GM10248 (cell line): ENCODE results near the gene ITGBL1.

Experiments
- CTCF ChIA-PET: fragments of 300-600 bp; sonication (Branson Sonifier 250); formaldehyde crosslinking; extraction: SDS; loops from one replicate; lab custom pipeline; 2021; ENCODE audit warnings: antibody characterized with exemption; lab: Yijun Ruan, JAX
- POLR2A ChIA-PET: fragments of 350-650 bp; sonication (Branson Sonifier 250); formaldehyde crosslinking; extraction: SDS; loops from one replicate; lab custom pipeline; 2020; ENCODE audit warnings: antibody characterized with exemption; lab: Yijun Ruan, JAX
- DNase-seq: peaks from one replicate; pipeline ENCODE4 v3.0.0; 2012; ENCODE audit errors: extremely low spot score
- CTCF ChIP-seq: IDR thresholded peaks from 2 replicates; pipeline ENCODE4 v1.5.1; 2012; ENCODE audit warnings: mild to moderate bottlenecking, low read depth; ENCODE audit errors: extremely low read depth, missing control alignments, control extremely low read depth

The ITGBL1 gene

GRCh38 chr13:101415358-101416174 lies 36.9 kb upstream of the ITGBL1 start:
- no peak for DNase-seq
- no peak for TF ChIP-seq CTCF
- POLR2A ChIA-PET, result no interaction called here
- CTCF ChIA-PET, result interaction anchor here (0.7 to 1.2 kb wide), 2 partner anchors 37 kb away, joined by 3 read pairs; partner anchors contain the start of gene ITGBL1

DNA sequence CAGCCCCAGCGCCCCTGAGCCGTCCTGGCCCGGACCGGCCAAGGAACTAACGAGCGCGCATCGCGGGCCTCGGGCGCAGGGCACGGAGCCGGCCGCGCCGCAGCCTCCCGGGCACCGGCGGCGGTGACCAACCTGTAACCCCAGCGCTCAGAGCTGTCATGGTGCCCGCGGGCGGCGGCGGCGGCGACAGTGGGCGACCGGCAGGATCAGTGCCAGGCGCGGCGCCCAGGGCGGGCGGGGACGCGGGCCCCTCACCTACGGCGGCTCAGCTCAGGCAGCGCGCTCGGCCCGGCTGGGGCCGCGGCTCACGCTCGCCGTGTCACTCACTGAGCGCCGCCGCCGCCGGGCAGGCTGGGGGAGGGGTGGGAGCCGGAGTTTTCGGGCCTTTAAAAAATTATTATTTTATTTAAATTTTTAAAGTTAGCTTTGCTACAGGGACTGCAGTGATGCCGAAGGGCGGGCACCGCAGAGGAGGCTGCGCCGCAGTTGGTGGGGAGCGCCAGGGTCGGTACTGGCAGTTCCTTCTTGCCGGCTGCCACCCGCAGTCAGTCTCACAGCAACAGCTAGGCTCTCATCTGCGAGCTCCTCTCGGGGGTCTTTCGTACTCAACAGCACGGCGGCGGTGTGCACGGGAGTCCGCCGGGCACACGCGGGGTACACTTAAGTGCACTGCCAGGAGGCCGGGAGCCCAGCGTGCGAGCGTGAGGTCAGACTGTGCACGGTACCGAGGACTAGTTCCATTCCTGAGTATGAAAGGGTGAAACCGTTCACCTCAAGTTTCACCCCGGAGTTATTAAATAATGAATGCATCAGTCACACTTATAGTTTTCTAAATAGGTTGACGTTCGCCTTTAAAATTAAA lies 36.1 kb upstream of the ITGBL1 start, which contains the start of gene NALCN:
Gene NALCN, minus strand, starts transcription at position 328 of the 862 bp plus-strand sequence. CDS start 17,382 bp downstream, outside the sequence.
- POLR2A ChIA-PET, result no interaction called here

DNA sequence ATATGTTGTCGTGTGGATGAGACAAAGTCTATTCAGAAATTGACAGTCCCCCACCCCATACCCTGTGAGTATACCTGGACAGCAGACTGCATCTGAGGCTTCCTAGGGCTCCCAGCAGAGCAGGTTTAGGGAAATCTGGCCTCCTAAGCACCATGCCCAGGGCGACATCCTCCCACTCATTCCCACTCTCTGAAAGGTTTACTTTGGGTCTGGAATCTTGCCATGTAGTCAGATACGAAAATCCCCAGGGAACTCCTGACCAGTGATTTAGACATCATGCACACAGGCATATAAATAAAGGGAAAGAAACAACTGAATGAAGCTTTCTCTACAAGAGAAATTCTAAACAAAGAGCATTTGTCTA lies 35.5 kb upstream of the ITGBL1 start:
- DNase-seq, result no peak
- TF ChIP-seq CTCF, result no peak
- CTCF ChIA-PET, result interaction anchor here (1.2 kb wide), 1 partner anchor 36 kb away, joined by 3 read pairs; the partner anchor contains the start of gene ITGBL1
- POLR2A ChIA-PET, result no interaction called here

More for the DNA sequence above, 36.1 kb upstream of the ITGBL1 start, which contains the start of gene NALCN:
- no peak for TF ChIP-seq CTCF
- no peak for DNase-seq
- CTCF ChIA-PET, result interaction anchor here (0.7 to 1.2 kb wide), 2 partner anchors 36 to 38 kb away, joined by 3 read pairs; partner anchors contain the start of gene ITGBL1

GRCh38 chr13:101417501-101417900 lies 35.0 kb upstream of the ITGBL1 start:
- no peak for DNase-seq
- no peak for TF ChIP-seq CTCF
- ChIA-PET CTCF (interaction anchor here (1.1 kb wide), 1 partner anchor 22 kb away, joined by 3 read pairs; no protein-coding TSS in a partner anchor), POLR2A (no interaction called here)

DNA sequence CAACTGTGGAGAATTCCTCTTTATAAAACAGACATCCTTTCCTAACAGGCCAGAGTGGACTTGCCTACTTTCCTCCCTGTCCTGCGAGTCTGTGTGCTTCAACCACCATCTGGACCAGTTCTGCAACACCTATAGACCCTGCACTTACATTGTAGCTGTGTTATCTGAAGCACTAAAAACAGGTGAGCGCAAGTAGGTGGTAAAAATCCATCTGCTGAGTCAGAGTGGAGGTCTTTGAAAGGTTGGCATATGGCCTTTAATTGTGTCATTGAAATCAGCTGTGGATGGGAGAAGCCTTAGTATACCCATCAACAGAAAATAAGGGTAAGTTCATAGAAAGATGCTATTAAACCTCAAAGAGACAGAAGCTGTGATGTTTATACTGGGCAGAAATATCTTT lies 28.6 kb upstream of the ITGBL1 start:
- ChIA-PET CTCF (interaction anchor here (1.9 kb wide), 1 partner anchor 69 kb away, joined by 4 read pairs; no protein-coding TSS in a partner anchor), POLR2A (no interaction called here)
- DNase-seq, result no peak

More for the DNA sequence above, 28.6 kb upstream of the ITGBL1 start:
- no peak for TF ChIP-seq CTCF
